Activated CD8-positive, alpha-beta memory T cell treated with anti-CD3 and anti-CD28 coated beads, Interleukin-2, amount 50 U/mL, for 24 hours (primary cell): Measurements from ENCODE around the gene SRRM4.

ENCODE experiments used
- DNase-seq: peaks from one replicate; pipeline ENCODE4 v3.0.0-alpha.2; 2020; ENCODE audit errors: extremely low read depth

The SRRM4 gene

DNA sequence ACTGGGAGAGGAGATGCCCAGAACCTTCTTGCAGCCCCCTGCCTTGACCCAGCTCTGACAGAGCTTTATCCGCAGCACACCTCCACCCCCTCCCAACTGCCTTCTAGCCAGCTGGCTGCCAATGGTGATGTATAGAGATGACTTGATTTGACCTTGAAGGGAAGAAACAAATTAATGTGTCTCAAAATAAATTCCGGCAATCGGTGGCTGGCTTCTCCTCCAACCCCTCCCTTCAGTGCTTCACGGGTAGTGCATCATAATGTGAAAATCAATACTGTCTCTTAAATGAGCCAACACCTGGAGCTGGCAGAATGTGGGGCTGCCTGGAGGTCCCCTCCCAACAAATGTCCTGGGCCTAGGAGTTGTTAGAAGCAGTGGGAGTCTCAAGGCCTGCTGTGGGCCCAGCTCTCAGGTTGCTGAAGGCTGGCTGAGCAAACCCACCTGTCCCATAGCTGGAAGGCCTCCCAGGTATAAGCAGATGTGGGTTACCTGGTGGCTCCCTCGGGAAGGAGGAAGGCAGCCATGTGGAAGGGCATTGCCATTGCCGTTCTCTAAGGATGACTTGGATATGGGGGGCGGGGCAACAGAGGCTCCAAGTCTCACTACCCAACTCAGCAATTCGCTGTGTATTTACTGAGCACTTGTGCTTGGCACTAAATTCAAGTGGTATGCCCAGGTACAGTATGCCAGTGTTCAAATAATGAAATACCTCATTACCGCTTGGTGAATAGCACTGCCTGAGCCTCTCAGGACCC is 220.6 kb downstream of the SRRM4 start:
- DNase-seq, result no peak

DNA sequence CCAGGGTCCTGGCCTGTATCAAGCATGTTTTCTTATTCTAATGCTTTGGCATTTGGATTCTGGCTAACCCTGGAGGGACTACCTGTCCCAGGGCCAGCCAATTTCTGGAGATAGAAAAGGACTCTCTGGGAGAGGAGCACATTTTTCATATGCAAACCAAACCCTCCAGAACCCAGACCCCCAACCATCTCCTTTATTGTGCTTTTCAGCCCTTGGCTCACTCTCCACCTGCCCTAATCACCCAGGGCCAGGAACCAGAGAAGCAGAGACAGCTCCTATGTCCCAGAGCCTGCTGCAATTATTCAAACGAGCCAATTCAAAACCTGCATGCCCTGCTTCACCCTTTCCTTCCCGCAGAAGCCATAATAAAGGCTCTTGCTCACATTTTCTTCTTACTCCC is 221.2 kb downstream of the SRRM4 start:
- DNase-seq, result no peak

DNA sequence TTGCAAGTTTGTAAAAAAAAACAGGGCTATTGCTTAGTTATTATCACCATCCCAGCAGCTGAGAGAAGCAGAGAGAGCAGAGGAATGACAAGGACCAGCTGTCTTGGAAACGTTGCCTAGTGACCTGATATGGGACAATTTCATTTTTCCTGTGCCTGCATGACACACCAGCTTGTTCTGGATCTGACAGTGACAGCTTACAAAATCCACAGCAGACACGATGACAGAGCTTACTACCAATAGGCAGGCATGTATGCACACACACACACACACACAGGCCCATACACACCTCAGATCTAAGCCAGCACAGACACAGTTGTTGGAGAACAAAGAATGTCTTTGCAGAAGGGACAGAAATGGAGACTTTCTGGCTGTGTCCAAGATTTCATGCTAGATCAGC is 222.8 kb downstream of the SRRM4 start:
- no peak for DNase-seq

DNA sequence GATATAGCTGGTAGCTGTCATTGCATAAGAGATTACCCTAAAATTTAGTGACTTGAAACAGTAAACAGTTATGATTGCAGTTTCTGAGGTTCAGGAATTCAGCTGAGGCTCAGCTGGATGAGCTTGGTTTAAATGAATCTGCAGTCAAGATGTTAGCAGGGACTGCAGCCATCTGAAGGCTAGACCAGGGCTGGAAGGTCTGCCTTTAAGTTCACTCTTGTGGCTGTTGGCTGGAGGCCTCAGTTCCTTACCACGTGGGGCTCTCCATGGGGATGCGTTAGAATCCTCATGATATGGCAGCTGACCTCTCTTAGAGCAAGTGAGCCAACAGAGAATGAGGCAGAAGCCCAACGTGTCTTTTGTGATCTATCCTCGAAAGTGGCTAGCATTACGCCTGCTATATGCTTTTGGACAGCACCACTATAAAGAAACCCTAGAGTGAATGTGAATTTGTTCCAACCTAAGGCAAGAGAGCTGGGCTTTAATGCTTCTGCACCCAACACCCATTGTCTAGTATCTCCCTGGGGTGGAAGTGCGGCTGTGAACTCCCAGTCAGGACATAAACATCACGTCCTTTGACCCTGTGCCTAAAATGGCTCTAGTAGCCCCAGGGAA is 223.4 kb downstream of the SRRM4 start:
- no peak for DNase-seq

DNA sequence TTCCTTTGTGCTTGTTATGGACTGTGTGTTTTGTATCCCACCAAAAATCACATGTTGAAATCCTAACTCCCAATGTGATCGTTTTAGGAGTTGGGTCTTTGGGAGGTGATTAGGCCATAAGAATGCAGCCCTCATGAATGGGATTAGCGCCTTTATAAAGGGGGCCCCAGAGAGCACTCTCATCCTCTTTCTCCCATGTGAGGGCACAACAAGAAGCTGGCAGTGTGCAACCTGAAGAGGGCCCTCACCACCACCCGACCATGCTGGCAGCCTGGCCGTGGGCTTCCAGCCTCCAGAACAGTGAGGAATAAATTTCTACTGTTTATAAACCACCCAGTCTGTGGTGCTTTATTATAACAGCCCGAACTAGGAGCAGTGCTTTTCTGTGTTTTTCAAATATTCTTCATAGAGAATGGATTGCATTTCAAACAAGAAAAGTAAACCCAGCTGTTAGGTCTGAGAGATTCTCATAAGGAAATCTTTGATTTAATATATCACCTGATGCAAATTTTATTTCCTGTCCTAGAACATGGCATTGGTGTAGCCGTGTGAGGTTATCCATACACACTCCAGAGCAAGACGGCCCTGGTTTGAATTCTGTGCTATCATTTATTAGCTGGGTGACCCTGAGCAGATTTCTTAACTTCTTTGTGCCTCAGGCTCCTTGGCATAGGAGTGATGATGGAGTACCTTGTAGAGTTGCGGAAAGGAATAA is 225.2 kb downstream of the SRRM4 start:
- no peak for DNase-seq

DNA sequence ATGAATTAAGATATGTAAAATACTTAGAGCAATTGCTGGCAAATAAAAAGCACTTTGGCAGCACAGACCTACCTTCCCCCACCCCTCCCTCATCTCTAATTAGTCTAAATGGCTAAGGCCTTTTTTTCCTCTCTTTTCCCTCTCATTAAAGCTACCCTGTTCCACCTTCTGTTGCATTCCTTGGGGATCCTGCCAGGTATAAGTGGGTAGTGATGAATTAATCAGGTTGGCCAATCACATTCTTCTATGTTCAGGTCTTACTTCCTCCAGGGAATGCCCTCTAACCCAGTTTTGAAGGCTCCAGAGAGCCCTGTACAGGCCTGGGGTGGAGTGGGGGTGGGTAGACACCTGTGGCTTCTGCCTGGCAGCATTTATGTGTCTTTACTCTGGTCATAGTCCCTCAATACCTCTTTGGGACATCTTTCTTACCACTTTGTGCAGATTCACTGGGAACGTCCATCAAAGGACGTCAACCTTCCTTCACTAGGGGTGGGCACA is 225.8 kb downstream of the SRRM4 start:
- DNase-seq, result no peak

DNA sequence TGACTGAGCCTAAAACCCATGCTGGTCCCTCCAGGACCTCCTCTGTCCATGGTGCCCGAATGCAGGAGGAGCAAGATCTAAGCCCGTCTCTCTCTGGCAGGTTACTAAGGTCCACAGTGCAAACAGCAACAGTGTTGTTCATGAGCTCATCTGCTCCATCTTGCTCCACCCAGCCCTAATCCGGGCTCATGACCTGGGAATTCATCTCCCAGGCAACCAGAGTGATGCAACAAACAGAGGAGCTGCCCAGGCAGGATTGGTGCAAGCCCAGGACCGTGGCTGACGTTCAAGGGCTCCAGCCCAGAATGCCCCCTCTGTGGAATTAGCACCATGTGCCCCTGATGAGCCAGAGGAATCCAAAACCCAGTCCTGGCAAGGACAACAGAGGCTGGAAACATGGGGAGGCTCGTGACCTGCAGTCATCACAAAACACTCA is 227.3 kb downstream of the SRRM4 start:
- DNase-seq, result no peak

DNA sequence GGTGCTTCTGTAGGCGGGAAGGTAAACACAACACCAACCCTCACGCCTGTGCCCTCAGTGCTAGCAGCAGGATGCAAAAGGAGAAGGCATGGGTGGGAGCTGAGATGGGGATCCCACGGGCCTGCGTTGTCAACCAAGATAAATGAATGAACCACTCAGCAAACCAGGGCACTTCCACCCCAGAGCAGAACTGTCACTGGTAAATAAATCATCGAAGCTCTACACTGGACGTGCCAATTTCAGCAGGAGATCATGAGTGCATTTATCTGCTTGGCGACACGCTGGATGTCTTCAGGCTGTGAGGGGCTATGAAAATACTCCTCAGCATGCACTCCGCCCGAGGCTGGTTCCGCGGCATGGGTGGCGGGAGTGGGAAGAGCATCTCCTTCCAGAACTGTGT is 230.5 kb downstream of the SRRM4 start:
- DNase-seq, result no peak
